Osteoblast (primary cell): ENCODE measurements around the gene SLC2A13. TPM values are rescaled to one million over a fixed set of nuclear protein-coding genes. Genes with fewer than 3 reads are reported as not detected.

ENCODE experiments used
- DNase-seq: peaks from one replicate; pipeline ENCODE4 v3.0.0; 2011; ENCODE audit warnings: low spot score, mixed read lengths; ENCODE audit not compliant: insufficient read length; ENCODE audit errors: missing footprints
- H2AFZ ChIP-seq: 2 replicates; pipeline ENCODE4 v1.6.0; 2011; ENCODE audit warnings: mild to moderate bottlenecking, low read length
- H3K27ac ChIP-seq: 2 replicates; pipeline ENCODE4 v1.5.1; 2011; ENCODE audit warnings: mild to moderate bottlenecking, low read depth, low read length, moderate library complexity
- H3K27me3 ChIP-seq: 2 replicates; pipeline ENCODE4 v1.6.0; 2012; ENCODE audit warnings: mild to moderate bottlenecking, control low read depth, inconsistent platforms, low read length, moderate library complexity; ENCODE audit not compliant: insufficient read depth
- H3K36me3 ChIP-seq: 2 replicates; pipeline ENCODE4 v1.5.1; 2011; ENCODE audit warnings: mild to moderate bottlenecking, low read length, control low read depth, moderate library complexity; ENCODE audit not compliant: insufficient read depth
- H3K4me1 ChIP-seq: 2 replicates; pipeline ENCODE4 v1.5.1; 2011; ENCODE audit warnings: mild to moderate bottlenecking, low read length, control low read depth, moderate library complexity; ENCODE audit not compliant: insufficient read depth
- H3K4me2 ChIP-seq: 2 replicates; pipeline ENCODE4 v1.6.0; 2011; ENCODE audit warnings: mild to moderate bottlenecking, low read length; ENCODE audit not compliant: insufficient read depth
- H3K4me3 ChIP-seq: fragments of 200-600 bp; sonication (generic); 3 replicates; pipeline ENCODE4 v1.5.1; 2012; ENCODE audit warnings: mild to moderate bottlenecking, low read length, inconsistent platforms; ENCODE audit not compliant: insufficient read depth
- H3K79me2 ChIP-seq: 2 replicates; pipeline ENCODE4 v1.6.0; 2012; ENCODE audit warnings: mild to moderate bottlenecking, low read length, control low read depth, inconsistent platforms; ENCODE audit not compliant: insufficient read depth
- H3K9me3 ChIP-seq: 2 replicates; pipeline ENCODE4 v1.5.1; 2011; ENCODE audit warnings: low read depth, low read length, control low read depth
- H4K20me1 ChIP-seq: 2 replicates; pipeline ENCODE4 v1.6.0; 2012; ENCODE audit warnings: mild to moderate bottlenecking, low read length, control low read depth; ENCODE audit not compliant: insufficient read depth
- CTCF ChIP-seq: IDR thresholded peaks from 2 replicates; pipeline ENCODE4 v1.5.1; 2011; ENCODE audit warnings: mild to moderate bottlenecking, low read depth, low read length, moderate library complexity; ENCODE audit errors: extremely low read depth
- total RNA-seq: library from RNA; depleted of rRNA; stranded (reverse); fragments of >200 nt; gene quantifications from 2 replicates; pipeline ENCODE4 v1.2.3, GENCODE V29; 2012

SLC2A13 gene
- total RNA-seq, 1 donor, result 12.3 TPM

- no peaks in the 10 kb centered on the region for H3K4me1 ChIP-seq
- H3K79me2 ChIP-seq, result no peaks in the 10 kb centered on the region
- H3K36me3 ChIP-seq, result no peaks in the 10 kb centered on the region
- H3K9me3 ChIP-seq, result no peaks in the 10 kb centered on the region
- DNase-seq, result no peak
- no peaks in the 10 kb centered on the region for H4K20me1 ChIP-seq
- H3K27me3 ChIP-seq, result no peaks in the 10 kb centered on the region
- H3K4me2 ChIP-seq, result no peak overlapping the region
- H3K4me3 ChIP-seq, result no peak overlapping the region
- H2AFZ ChIP-seq, result no peak overlapping the region
- no peak overlapping the region for H3K27ac ChIP-seq
- no peak for TF ChIP-seq CTCF
Observed at GRCh38 chr12:39883411-39883810, 222.5 kb downstream of the SLC2A13 start.

GRCh38 chr12:39878753-39879152, 227.1 kb downstream of the SLC2A13 start:
- H3K4me2 ChIP-seq, result no peak overlapping the region
- no peaks in the 10 kb centered on the region for H3K27me3 ChIP-seq
- H3K79me2 ChIP-seq, result no peaks in the 10 kb centered on the region
- H2AFZ ChIP-seq, result no peak overlapping the region
- H3K9me3 ChIP-seq, result no peaks in the 10 kb centered on the region
- no peak overlapping the region for H3K27ac ChIP-seq
- H3K36me3 ChIP-seq, result no peaks in the 10 kb centered on the region
- H3K4me1 ChIP-seq, result no peaks in the 10 kb centered on the region
- no peak for DNase-seq
- H3K4me3 ChIP-seq, result no peak overlapping the region
- H4K20me1 ChIP-seq, result no peaks in the 10 kb centered on the region
- TF ChIP-seq CTCF, result no peak

GRCh38 chr12:39875721-39876120, 230.2 kb downstream of the SLC2A13 start:
- DNase-seq, result no peak
- no peaks in the 10 kb centered on the region for H3K36me3 ChIP-seq
- no peaks in the 10 kb centered on the region for H3K27me3 ChIP-seq
- no peaks in the 10 kb centered on the region for H4K20me1 ChIP-seq
- H3K9me3 ChIP-seq, result no peaks in the 10 kb centered on the region
- H2AFZ ChIP-seq, result no peak overlapping the region
- no peak overlapping the region for H3K4me3 ChIP-seq
- H3K27ac ChIP-seq, result no peak overlapping the region
- TF ChIP-seq CTCF, result no peak
- no peaks in the 10 kb centered on the region for H3K79me2 ChIP-seq
- H3K4me2 ChIP-seq, result no peak overlapping the region
- H3K4me1 ChIP-seq, result no peaks in the 10 kb centered on the region

GRCh38 chr12:39874785-39875184, 231.1 kb downstream of the SLC2A13 start:
- H3K4me1 ChIP-seq, result no peaks in the 10 kb centered on the region
- H2AFZ ChIP-seq, result no peak overlapping the region
- no peak overlapping the region for H3K4me3 ChIP-seq
- no peaks in the 10 kb centered on the region for H4K20me1 ChIP-seq
- H3K79me2 ChIP-seq, result no peaks in the 10 kb centered on the region
- H3K36me3 ChIP-seq, result no peaks in the 10 kb centered on the region
- no peak overlapping the region for H3K27ac ChIP-seq
- no peak for TF ChIP-seq CTCF
- no peak overlapping the region for H3K4me2 ChIP-seq
- no peaks in the 10 kb centered on the region for H3K27me3 ChIP-seq
- H3K9me3 ChIP-seq, result no peaks in the 10 kb centered on the region
- DNase-seq, result no peak
